Neural cell (in vitro differentiated cells): ENCODE results near the gene ZNF778. TPM values are rescaled to one million over a fixed set of nuclear protein-coding genes. Genes with fewer than 3 reads are reported as not detected.
"Not testable (repeated sequence)": the region's sequence is repeated elsewhere in the genome, so short reads cannot be mapped to it uniquely, and the experiment has no call there.

Experiments
- H2AFZ ChIP-seq: fragments of 200-600, 300-800 bp; sonication (generic), shearing (Covaris generic); 2 replicates; pipeline ENCODE4 v1.6.0; 2014; ENCODE audit warnings: low read depth, mild to moderate bottlenecking, antibody characterized with exemption, low read length, moderate library complexity
- H3F3A ChIP-seq: fragments of 200-600 bp; shearing (Covaris generic); 2 replicates; pipeline ENCODE4 v1.6.1; 2016; ENCODE audit warnings: mild to moderate bottlenecking, moderate library complexity, mixed read lengths, antibody characterized with exemption, low read length; ENCODE audit not compliant: insufficient read depth, poor library complexity, severe bottlenecking
- H3K27ac ChIP-seq: fragments of 200-600, 300-800 bp; sonication (generic), shearing (Covaris generic); 2 replicates; pipeline ENCODE4 v1.5.1; 2014; ENCODE audit warnings: mild to moderate bottlenecking, low read length, moderate library complexity
- H3K27me3 ChIP-seq: fragments of 300-800, 200-600 bp; sonication (generic), shearing (Covaris generic); 2 replicates; pipeline ENCODE4 v1.6.0; 2014; ENCODE audit warnings: mild to moderate bottlenecking, low read depth, low read length, moderate library complexity; ENCODE audit not compliant: insufficient read depth
- H3K36me3 ChIP-seq: fragments of 300-800, 200-600 bp; sonication (generic), shearing (Covaris generic); 2 replicates; pipeline ENCODE4 v1.5.1; 2014; ENCODE audit warnings: mild to moderate bottlenecking, antibody characterized with exemption, low read length, moderate library complexity; ENCODE audit not compliant: insufficient read depth
- H3K4me2 ChIP-seq: fragments of 300-800, 200-600 bp; sonication (generic), shearing (Covaris generic); 2 replicates; pipeline ENCODE4 v1.6.0; 2014; ENCODE audit warnings: mild to moderate bottlenecking, low read length
- H3K4me3 ChIP-seq: fragments of 300-800, 200-600 bp; sonication (generic), shearing (Covaris generic); 2 replicates; pipeline ENCODE4 v1.5.1; 2014; ENCODE audit warnings: mild to moderate bottlenecking, low read length, moderate library complexity
- H3K79me2 ChIP-seq: fragments of 200-600 bp; shearing (Covaris generic); replicated peaks from 2 replicates; pipeline ENCODE4 v1.6.0; 2014; ENCODE audit warnings: mild to moderate bottlenecking, low read length, moderate library complexity; ENCODE audit not compliant: insufficient read depth
- H3K9ac ChIP-seq: fragments of 300-800, 200-600 bp; sonication (generic), shearing (Covaris generic); 2 replicates; pipeline ENCODE4 v1.6.1; 2016; ENCODE audit warnings: mild to moderate bottlenecking, low read length, mixed read lengths
- H3K9me2 ChIP-seq: fragments of 200-600 bp; shearing (Covaris generic); 2 replicates; pipeline ENCODE4 v1.6.1; 2016; ENCODE audit warnings: mild to moderate bottlenecking, low read length, mixed read lengths; ENCODE audit not compliant: insufficient read depth
- H3K9me3 ChIP-seq: fragments of 200-600, 300-800 bp; sonication (generic), shearing (Covaris generic); 2 replicates; pipeline ENCODE4 v1.6.1; 2016; ENCODE audit warnings: mild to moderate bottlenecking, mixed run types, low read length, moderate library complexity, mixed read lengths
- H4K20me1 ChIP-seq: fragments of 200-600 bp; shearing (Covaris generic); 2 replicates; pipeline ENCODE4 v1.6.1; 2016; ENCODE audit warnings: mild to moderate bottlenecking, mixed run types; ENCODE audit not compliant: insufficient read depth
- CTCF ChIP-seq: fragments of 450-650 bp; IDR thresholded peaks from 2 replicates; pipeline ENCODE4 v1.5.1; 2014; ENCODE audit warnings: antibody characterized with exemption, mild to moderate bottlenecking, moderate library complexity; ENCODE audit not compliant: poor library complexity, severe bottlenecking
- EP300 ChIP-seq: fragments of 450-650 bp; conservative IDR thresholded peaks from 2 replicates; pipeline ENCODE4 v1.6.1; 2014; ENCODE audit warnings: antibody characterized with exemption, mild to moderate bottlenecking, moderate library complexity; ENCODE audit not compliant: poor library complexity, severe bottlenecking
- EZH2 ChIP-seq: fragments of 200-600, 300-800 bp; shearing (Covaris generic), sonication (generic); IDR thresholded peaks from 2 replicates; pipeline ENCODE4 v1.6.1; 2014; ENCODE audit warnings: antibody characterized with exemption, low read length, borderline replicate concordance, mild to moderate bottlenecking; ENCODE audit not compliant: insufficient read depth, poor library complexity, severe bottlenecking
- MXI1 ChIP-seq: fragments of 450-650 bp; conservative IDR thresholded peaks from 2 replicates; pipeline ENCODE4 v1.6.1; 2014; ENCODE audit warnings: antibody characterized with exemption, mild to moderate bottlenecking; ENCODE audit not compliant: poor library complexity, severe bottlenecking
- POLR2AphosphoS5 ChIP-seq: IDR thresholded peaks from 2 replicates; pipeline ENCODE4 v1.6.1; 2012
- RAD21 ChIP-seq: fragments of 450-650 bp; conservative IDR thresholded peaks from 2 replicates; pipeline ENCODE4 v1.6.1; 2014; ENCODE audit warnings: antibody characterized with exemption, mild to moderate bottlenecking, moderate library complexity
- REST ChIP-seq: IDR thresholded peaks from 2 replicates; pipeline ENCODE4 v1.6.1; 2012; ENCODE audit warnings: borderline replicate concordance
- SMC3 ChIP-seq: fragments of 450-650 bp; conservative IDR thresholded peaks from 2 replicates; pipeline ENCODE4 v1.6.1; 2014; ENCODE audit warnings: antibody characterized with exemption, mild to moderate bottlenecking, moderate library complexity; ENCODE audit not compliant: poor library complexity
- TAF1 ChIP-seq: IDR thresholded peaks from 2 replicates; pipeline ENCODE4 v1.6.1; 2012; ENCODE audit warnings: low read depth
- polyA plus RNA-seq: library from polyadenylated mRNA; depleted of rRNA; stranded (reverse); fragments of >200 nt; gene quantifications from 2 replicates; pipeline ENCODE4 v1.2.3, GENCODE V29; 2014

Gene ZNF778
- polyA plus RNA-seq, 1 donor from 2014 or later, result 14.7 TPM

DNA sequence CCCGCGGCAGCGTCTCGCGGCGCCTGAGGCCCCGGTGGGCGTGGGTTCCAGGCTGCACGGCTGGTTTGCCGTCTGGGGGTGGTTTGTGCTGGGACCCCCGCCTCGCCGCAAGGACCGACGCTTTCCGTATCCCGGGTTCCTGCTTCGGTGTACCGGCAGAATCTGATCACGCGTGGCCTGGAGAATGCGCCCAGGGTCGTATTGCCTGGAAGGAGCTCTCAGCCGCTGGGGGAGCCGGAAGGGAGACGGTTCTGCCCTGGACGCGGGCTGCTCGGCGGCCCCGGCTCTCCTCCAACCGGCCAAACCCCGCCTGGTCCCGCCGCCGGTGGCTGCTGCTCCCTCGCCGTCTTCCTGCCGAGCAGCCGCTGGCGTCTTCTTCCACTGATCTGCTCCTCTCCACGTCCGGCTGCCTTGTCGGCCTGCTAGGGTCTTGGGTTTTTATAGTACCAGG, 39.8 kb downstream of the ZNF778 start:
- H2AFZ ChIP-seq, result no peak overlapping the region
- peaks cover 3% of the 10 kb centered on the region for H3K9me3 ChIP-seq
- H3K4me2 ChIP-seq, result no peak overlapping the region
- H3K79me2 ChIP-seq, result no peaks in the 10 kb centered on the region
- H3K4me3 ChIP-seq, result no peak overlapping the region
- TF ChIP-seq REST, result no peak
- TF ChIP-seq EZH2, result no peak
- no peak for TF ChIP-seq MXI1
- TF ChIP-seq POLR2AphosphoS5, result no peak
- no peak for TF ChIP-seq RAD21
- TF ChIP-seq TAF1, result no peak
- no peak for TF ChIP-seq EP300
- TF ChIP-seq SMC3, result no peak
- no peak for TF ChIP-seq CTCF
- H3K27ac ChIP-seq, result no peak overlapping the region
- H3K27me3 ChIP-seq, result peaks cover 15% of the 10 kb centered on the region
- no peaks in the 10 kb centered on the region for H3K36me3 ChIP-seq
- H3K9me2 ChIP-seq, result no peaks in the 10 kb centered on the region
- H4K20me1 ChIP-seq, result no peaks in the 10 kb centered on the region
- no peak overlapping the region for H3K9ac ChIP-seq
- H3F3A ChIP-seq, result no peaks in the 10 kb centered on the region

DNA sequence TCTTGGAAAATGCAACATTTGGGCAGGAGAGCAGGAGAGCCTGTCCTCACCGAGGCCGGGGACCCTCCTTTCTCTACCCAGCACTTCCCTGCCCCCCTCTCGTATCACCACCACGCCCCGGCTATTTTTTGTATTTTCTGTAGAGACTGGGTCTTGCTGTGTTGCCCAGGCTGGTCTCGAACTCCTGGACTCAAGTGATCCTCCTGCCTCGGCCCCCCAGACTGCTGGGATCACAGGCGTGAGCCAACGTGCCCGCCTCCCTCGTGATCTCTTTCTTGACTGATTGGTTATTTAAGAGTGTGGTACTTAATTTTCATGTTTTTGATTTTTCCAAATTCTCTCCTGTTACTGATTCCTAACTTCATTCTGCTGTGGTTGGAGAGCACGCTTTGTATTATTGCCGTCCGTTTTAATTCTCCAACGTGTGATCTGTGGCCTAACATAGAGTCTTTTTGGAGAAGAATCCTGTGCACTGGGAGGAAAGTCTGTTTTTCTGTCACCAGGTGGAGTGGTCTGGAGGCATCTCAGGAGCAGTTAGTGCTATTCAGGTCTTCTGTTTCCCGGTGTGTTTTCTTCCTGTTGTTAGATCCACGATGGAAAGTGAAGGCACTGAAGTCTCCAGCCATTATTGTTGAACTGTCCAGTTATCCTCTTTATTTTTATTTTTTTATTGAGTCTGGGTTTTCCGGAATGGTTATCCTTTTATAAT, 40.4 kb downstream of the ZNF778 start:
- Histone ChIP-seq H3K79me2 (no peaks in the 10 kb centered on the region), H3K27ac (no peak overlapping the region), H3K9ac (no peak overlapping the region), H2AFZ (no peak overlapping the region), H3K36me3 (no peaks in the 10 kb centered on the region), H3K27me3 (peaks cover 15% of the 10 kb centered on the region), H3F3A (no peaks in the 10 kb centered on the region), H3K4me2 (no peak overlapping the region), H3K9me3 (peaks cover 3% of the 10 kb centered on the region), H4K20me1 (no peaks in the 10 kb centered on the region), H3K9me2 (no peaks in the 10 kb centered on the region), H3K4me3 (no peak overlapping the region)
- TF ChIP-seq CTCF (no peak), POLR2AphosphoS5 (no peak), EZH2 (no peak), RAD21 (no peak), REST (no peak), SMC3 (no peak), MXI1 (no peak), TAF1 (no peak), EP300 (no peak)

DNA sequence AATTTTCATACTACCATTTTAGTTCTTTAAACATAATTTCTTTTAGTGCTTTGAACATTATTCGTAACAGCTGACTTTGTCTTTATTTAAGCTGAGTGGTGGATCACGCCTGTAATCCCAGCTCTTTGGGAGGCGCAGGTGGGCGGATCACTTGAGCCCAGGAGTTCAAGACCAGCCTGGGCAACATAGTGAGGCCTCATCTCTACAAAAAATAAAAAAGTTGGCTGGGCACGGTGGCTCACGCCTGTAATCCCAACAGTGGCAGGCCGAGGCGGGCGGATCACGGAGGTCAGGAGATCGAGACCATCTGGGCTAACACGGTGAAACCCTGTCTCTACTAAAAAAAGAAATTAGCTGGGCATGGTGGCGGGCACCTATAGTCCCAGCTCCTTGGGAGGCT, 42.4 kb downstream of the ZNF778 start:
- H3K79me2 ChIP-seq, H3K4me3 ChIP-seq, H3K4me2 ChIP-seq, H3F3A ChIP-seq, H3K9me3 ChIP-seq, H3K36me3 ChIP-seq, H3K9ac ChIP-seq, H3K9me2 ChIP-seq, H2AFZ ChIP-seq, H3K27ac ChIP-seq, H4K20me1 ChIP-seq: not testable (repeated sequence)
- peaks cover 15% of the 10 kb centered on the region for H3K27me3 ChIP-seq
